NT2/D1 (cell line): Measurements from ENCODE around the gene YEATS2.
"Not testable (repeated sequence)": the region's sequence is repeated elsewhere in the genome, so short reads cannot be mapped to it uniquely, and the experiment has no call there.

Experiments used
- DNase-seq: peaks from one replicate; pipeline ENCODE4 v3.0.0-alpha.2; 2011; ENCODE audit warnings: low read depth, low spot score
- H3K27me3 ChIP-seq: 2 replicates; pipeline ENCODE4 v1.6.0; 2011; ENCODE audit warnings: mild to moderate bottlenecking; ENCODE audit not compliant: insufficient read length, insufficient read depth
- H3K36me3 ChIP-seq: 2 replicates; pipeline ENCODE4 v1.6.1; 2011; ENCODE audit warnings: mild to moderate bottlenecking, low read length, mixed read lengths; ENCODE audit not compliant: insufficient read depth, insufficient read length
- H3K4me1 ChIP-seq: 2 replicates; pipeline ENCODE4 v1.5.1; 2011; ENCODE audit not compliant: insufficient read depth, insufficient read length
- H3K4me3 ChIP-seq: 2 replicates; pipeline ENCODE4 v1.5.1; 2011; ENCODE audit warnings: low read depth; ENCODE audit not compliant: insufficient read length
- H3K9ac ChIP-seq: 2 replicates; pipeline ENCODE4 v1.6.0; 2011; ENCODE audit warnings: low read depth; ENCODE audit not compliant: insufficient read length
- H3K9me3 ChIP-seq: 2 replicates; pipeline ENCODE4 v1.5.1; 2011; ENCODE audit warnings: mild to moderate bottlenecking, low read length; ENCODE audit not compliant: insufficient read depth
- SUZ12 ChIP-seq: IDR thresholded peaks from 2 replicates; pipeline ENCODE4 v1.6.1; 2011; ENCODE audit not compliant: insufficient read length, insufficient read depth; ENCODE audit errors: extremely low read depth
- YY1 ChIP-seq: IDR thresholded peaks from 2 replicates; pipeline ENCODE4 v1.6.1; 2011; ENCODE audit not compliant: insufficient read length, insufficient read depth
- ZNF274 ChIP-seq: IDR thresholded peaks from 2 replicates; pipeline ENCODE4 v1.6.1; 2011; ENCODE audit warnings: mild to moderate bottlenecking, low read depth, low read length

YEATS2 gene

DNA sequence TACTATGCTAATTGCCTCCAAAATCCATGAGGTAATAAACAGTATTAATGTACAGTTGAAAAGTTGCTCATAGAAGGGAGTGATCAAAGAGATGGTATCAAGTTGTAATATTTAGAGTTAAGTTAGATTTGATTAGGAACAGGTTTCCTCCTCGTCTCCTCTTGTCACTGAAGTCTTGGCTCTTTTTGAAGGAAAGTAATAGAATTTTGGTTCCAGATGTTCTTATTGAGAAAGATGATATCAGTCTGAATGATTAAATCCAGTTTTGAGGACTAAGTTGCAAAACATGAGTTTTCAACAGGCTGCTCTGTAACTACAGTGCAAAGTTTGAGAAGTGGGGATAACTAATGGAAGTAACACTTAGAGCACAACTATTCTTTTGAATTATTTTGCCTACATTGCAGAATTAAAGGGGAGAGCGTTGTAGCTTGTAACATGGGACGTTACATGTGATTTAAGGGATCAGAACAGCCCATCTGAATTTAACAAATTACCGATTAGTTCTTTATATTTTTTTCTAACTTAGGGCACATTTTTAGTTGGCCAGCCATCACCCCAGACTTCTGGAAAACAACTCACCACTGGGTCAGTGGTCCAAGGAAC, 79.5 kb downstream of the YEATS2 start:
- no peak for DNase-seq
- no peaks in the 10 kb centered on the region for H3K9me3 ChIP-seq
- TF ChIP-seq ZNF274 (no peak), SUZ12 (no peak), YY1 (no peak)
- H3K4me3 ChIP-seq: no peak overlapping the region
- no peaks in the 10 kb centered on the region for H3K4me1 ChIP-seq
- H3K9ac ChIP-seq: no peak overlapping the region
- H3K36me3 ChIP-seq: peaks cover 89% of the 10 kb centered on the region
- H3K27me3 ChIP-seq: no peaks in the 10 kb centered on the region

DNA sequence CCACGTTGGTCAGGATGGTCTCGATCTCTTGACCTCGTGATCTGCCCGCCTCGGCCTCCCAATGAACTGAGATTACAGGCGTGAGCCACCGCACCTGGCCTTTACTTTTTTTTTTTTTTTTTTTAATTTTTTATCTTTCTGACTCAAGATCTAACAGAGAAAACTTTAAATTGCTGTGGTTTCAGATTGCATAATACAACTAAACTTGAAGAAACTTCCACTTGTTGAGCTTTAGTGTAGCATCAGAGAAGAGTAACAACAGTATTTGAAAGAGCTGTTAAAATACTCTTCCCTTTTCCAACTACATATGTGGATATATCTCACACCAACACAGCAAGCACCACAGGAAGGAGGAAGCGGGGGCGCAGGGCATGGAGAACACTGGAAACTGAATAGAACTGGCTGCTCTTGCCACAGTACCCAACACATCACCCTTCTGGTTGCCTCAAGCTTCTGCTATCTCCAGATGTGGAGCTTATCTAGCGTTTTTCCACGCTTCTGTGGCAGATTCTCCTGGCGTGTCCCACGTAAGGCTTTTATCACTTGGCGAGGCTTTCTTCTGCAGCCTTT, 82.4 kb downstream of the YEATS2 start:
- H3K9me3 ChIP-seq: no peaks in the 10 kb centered on the region
- DNase-seq: no peak
- no peak overlapping the region for H3K4me3 ChIP-seq
- no peaks in the 10 kb centered on the region for H3K4me1 ChIP-seq
- H3K36me3 ChIP-seq: peaks cover 80% of the 10 kb centered on the region
- no peak overlapping the region for H3K9ac ChIP-seq
- TF ChIP-seq SUZ12: no peak
- TF ChIP-seq YY1: no peak
- no peak for TF ChIP-seq ZNF274
- no peaks in the 10 kb centered on the region for H3K27me3 ChIP-seq

DNA sequence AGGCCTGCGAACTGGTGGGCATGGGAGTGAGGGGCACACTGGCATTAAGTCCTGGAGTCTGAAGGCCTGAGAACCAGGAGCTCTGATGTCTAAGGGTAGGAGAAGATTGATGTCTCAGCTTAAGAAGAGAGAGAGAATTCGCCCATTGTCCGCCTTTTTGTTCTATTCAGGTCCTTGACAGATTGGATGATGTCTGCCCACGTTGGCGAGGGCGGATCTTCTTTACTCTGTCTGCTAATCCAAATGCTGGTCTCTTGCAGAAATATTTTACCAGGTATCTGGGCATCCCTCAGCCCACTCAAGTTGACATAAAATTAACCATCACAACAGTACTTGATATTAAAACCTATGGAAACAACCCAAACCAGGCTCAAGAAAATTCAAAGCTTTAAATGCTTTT, 83.6 kb downstream of the YEATS2 start:
- TF ChIP-seq YY1: no peak
- no peak for TF ChIP-seq SUZ12
- no peak for TF ChIP-seq ZNF274
- Histone ChIP-seq H3K9ac (no peak overlapping the region), H3K4me3 (no peak overlapping the region), H3K36me3 (peaks cover 79% of the 10 kb centered on the region), H3K4me1 (no peaks in the 10 kb centered on the region), H3K9me3 (no peaks in the 10 kb centered on the region), H3K27me3 (no peaks in the 10 kb centered on the region)
- no peak for DNase-seq

DNA sequence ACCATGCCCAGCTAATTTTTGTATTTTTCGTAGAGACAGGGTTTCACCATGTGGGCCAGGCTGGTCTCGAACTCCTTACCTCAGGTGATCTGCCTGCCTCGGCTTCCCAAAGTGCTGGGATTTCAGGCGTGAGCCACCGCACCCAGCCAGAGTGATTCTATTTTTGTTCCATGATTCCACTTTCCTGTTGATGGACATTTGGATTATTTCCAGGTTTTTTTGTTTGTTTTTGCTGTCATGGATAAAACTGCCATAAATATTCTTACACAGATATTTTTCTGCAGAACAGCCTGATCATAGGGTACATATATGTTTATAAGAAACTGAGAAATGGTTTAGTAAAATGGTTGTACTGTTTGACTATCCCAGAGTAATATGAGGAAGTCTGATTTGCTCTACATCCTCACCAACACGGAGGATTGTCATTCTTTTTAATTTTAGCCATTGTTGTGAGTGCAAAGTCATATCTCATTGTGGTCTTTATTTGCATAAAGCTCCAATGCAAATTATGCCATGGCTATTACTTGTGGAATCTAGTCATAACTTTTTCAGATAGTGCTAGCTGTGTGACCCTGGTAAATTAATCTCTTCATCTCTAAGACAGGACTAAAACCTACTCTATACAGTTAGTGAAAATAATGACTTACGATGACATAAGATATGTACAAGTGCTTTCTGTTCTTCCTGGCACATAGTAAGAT, 85.1 kb downstream of the YEATS2 start:
- TF ChIP-seq SUZ12 (no peak), YY1 (no peak), ZNF274 (no peak)
- Histone ChIP-seq H3K27me3 (no peaks in the 10 kb centered on the region), H3K36me3 (peaks cover 79% of the 10 kb centered on the region), H3K9ac (no peak overlapping the region), H3K4me1 (no peaks in the 10 kb centered on the region), H3K4me3 (no peak overlapping the region), H3K9me3 (no peaks in the 10 kb centered on the region)
- no peak for DNase-seq

DNA sequence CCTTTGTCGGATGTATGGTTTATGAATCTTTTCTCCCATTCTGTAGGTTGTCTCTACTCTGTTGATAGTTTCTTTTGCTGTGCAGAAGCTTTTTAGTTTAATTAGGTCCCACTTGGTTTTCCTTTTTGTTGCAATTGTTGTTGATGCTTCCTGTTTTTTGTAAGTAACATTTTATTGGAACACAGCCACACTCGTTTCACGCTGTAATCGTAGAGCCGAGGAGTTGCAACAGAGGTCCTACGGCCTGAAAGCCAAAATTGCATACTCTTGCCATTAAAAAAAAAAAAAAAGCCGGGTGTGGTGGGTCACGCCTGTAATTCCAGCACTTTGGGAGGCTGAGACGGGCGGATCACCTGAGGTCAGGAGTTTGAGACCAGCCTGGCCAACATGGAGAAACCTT, 86.9 kb downstream of the YEATS2 start:
- not testable (repeated sequence) for H3K4me3 ChIP-seq, H3K4me1 ChIP-seq, H3K27me3 ChIP-seq, H3K9ac ChIP-seq, DNase-seq, H3K9me3 ChIP-seq
- peaks cover 75% of the 10 kb centered on the region for H3K36me3 ChIP-seq

DNA sequence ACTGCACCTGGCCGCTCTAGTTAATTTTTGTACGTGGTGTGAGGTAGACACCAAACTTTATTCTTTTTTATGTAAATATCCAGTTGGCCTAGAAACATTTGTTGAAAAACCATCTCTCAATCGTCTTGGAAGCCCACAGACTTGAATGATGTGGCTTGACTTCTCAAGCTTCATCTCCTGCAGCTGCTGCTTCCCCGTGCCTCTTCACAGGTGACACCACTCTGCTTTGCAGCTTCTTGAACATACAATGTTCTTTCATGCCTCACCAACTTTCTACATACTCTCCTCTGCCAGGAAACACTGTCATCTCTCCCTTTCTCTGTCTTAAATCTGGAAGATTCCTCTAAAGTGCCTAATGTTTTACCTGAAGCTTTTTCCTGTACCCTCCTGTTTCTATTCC, 92.2 kb downstream of the YEATS2 start:
- H3K4me3 ChIP-seq: no peak overlapping the region
- DNase-seq: no peak
- H3K9me3 ChIP-seq: no peaks in the 10 kb centered on the region
- H3K27me3 ChIP-seq: no peaks in the 10 kb centered on the region
- no peaks in the 10 kb centered on the region for H3K4me1 ChIP-seq
- no peak for TF ChIP-seq SUZ12
- TF ChIP-seq ZNF274: no peak
- no peak for TF ChIP-seq YY1
- H3K9ac ChIP-seq: no peak overlapping the region
- H3K36me3 ChIP-seq: peaks cover 82% of the 10 kb centered on the region

DNA sequence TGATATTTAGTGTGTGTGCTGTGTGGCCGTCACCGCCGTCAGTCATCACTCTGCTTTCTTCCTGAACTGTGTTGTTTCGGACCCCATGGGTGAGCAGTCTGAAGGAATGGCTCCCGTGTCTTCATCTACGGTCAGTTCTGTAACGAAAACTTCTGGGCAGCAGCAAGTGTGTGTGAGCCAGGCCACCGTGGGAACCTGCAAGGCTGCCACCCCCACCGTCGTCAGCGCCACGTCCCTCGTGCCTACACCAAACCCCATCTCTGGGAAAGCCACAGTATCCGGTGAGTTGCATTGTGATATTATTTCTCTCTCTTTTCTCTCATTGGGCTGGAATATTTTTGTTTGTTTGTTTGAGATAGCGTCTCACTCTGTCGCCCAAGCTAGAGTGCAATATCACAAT, 93.1 kb downstream of the YEATS2 start:
- Histone ChIP-seq H3K36me3 (peaks cover 77% of the 10 kb centered on the region), H3K4me3 (no peak overlapping the region), H3K27me3 (no peaks in the 10 kb centered on the region), H3K9ac (no peak overlapping the region), H3K9me3 (no peaks in the 10 kb centered on the region), H3K4me1 (no peaks in the 10 kb centered on the region)
- TF ChIP-seq SUZ12: no peak
- no peak for TF ChIP-seq ZNF274
- no peak for TF ChIP-seq YY1
- no peak for DNase-seq
